ENCODE results near the gene NRIP2.

NRIP2 gene

DNA sequence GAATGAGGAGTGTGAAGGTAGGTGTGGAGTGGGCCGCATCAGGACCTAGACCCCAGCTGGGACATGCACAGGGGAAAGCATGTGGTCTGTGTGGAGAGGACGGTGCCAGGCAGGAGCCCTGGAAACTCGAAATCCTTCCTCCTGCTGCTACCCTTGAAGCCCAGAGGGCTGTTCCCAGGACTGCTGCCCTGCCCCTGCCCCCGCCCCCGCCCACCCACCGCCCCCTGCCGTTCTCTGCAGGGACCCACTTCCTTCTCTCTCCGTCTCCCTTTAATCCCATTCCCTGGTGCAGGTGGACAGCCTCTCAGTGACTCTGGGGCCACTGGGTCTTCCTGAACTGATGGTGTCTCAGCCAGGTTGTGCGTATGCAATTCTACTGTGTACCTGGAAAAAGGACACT is 14.4 kb downstream of the NRIP2 start:
- no peak for TF ChIP-seq EZH2phosphoT487 (conservative IDR thresholded peaks at IDR 0.05; ENCODE audit: low read length)
- TF ChIP-seq, protein P1, sequence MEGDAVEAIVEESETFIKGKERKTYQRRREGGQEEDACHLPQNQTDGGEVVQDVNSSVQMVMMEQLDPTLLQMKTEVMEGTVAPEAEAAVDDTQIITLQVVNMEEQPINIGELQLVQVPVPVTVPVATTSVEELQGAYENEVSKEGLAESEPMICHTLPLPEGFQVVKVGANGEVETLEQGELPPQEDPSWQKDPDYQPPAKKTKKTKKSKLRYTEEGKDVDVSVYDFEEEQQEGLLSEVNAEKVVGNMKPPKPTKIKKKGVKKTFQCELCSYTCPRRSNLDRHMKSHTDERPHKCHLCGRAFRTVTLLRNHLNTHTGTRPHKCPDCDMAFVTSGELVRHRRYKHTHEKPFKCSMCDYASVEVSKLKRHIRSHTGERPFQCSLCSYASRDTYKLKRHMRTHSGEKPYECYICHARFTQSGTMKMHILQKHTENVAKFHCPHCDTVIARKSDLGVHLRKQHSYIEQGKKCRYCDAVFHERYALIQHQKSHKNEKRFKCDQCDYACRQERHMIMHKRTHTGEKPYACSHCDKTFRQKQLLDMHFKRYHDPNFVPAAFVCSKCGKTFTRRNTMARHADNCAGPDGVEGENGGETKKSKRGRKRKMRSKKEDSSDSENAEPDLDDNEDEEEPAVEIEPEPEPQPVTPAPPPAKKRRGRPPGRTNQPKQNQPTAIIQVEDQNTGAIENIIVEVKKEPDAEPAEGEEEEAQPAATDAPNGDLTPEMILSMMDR (IDR thresholded peaks at IDR 0.05; ENCODE audit: insufficient read depth, low read length, poor library complexity, severe bottlenecking), result no peak
- Histone ChIP-seq H3K27me3 (ENCODE audit: low read length) (no peaks in the 10 kb centered on the region), H3K9me3 (ENCODE audit: insufficient read depth, low read length) (no peaks in the 10 kb centered on the region), H3K27ac (ENCODE audit: low read depth, low read length) (no peak overlapping the region), H4K20me1 (ENCODE audit: low read depth, low read length) (no peaks in the 10 kb centered on the region), H3K36me3 (ENCODE audit: low read length) (peaks cover 3% of the 10 kb centered on the region; the same call in 1 of the 2 replicates), H3F3A (ENCODE audit: insufficient read depth) (no peaks in the 10 kb centered on the region), H3K4me3 (ENCODE audit: insufficient read depth, low read length, poor library complexity, severe bottlenecking) (no peak overlapping the region), H3K9ac (ENCODE audit: low read length) (no peak overlapping the region), H2AFZ (ENCODE audit: low read depth, low read length, severe bottlenecking) (no peak overlapping the region), H3K9me2 (replicated peaks; ENCODE audit: insufficient read depth, low read length) (no peaks in the 10 kb centered on the region), H3K4me2 (ENCODE audit: low read depth, low read length, poor library complexity, severe bottlenecking) (no peak overlapping the region), H3K79me2 (ENCODE audit: insufficient read depth, low read length) (peaks cover 5% of the 10 kb centered on the region)

DNA sequence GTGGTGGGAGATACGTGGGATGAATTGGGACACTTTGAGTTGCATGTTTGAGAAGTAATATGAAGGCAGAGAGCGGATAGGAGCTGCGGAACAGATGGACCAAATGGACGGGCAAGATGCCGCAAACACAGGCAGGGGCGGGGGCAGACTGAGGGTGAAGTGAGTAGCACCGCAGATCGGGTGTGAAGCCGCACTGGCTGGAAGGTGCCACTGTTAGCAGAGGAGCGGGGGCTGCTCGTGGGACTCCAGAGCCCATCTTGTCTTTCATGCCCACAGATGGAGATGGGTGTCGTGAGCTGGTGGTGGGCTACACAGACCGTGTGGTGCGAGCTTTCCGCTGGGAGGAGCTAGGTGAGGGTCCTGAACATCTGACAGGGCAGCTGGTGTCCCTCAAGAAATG is 15.0 kb downstream of the NRIP2 start:
- Histone ChIP-seq H3K9me3 (ENCODE audit: insufficient read depth, low read length) (no peaks in the 10 kb centered on the region), H3K79me2 (ENCODE audit: insufficient read depth, low read length) (peaks cover 11% of the 10 kb centered on the region), H3F3A (ENCODE audit: insufficient read depth) (no peaks in the 10 kb centered on the region), H3K4me2 (ENCODE audit: low read depth, low read length, poor library complexity, severe bottlenecking) (no peak overlapping the region), H4K20me1 (ENCODE audit: low read depth, low read length) (no peaks in the 10 kb centered on the region), H3K9ac (ENCODE audit: low read length) (no peak overlapping the region), H3K4me3 (ENCODE audit: insufficient read depth, low read length, poor library complexity, severe bottlenecking) (no peak overlapping the region), H3K27ac (ENCODE audit: low read depth, low read length) (no peak overlapping the region), H3K36me3 (ENCODE audit: low read length) (peaks cover 3% of the 10 kb centered on the region; the same call in 1 of the 2 replicates), H2AFZ (ENCODE audit: low read depth, low read length, severe bottlenecking) (no peak overlapping the region), H3K9me2 (replicated peaks; ENCODE audit: insufficient read depth, low read length) (no peaks in the 10 kb centered on the region), H3K27me3 (ENCODE audit: low read length) (no peaks in the 10 kb centered on the region)
- TF ChIP-seq, protein P1 (IDR thresholded peaks at IDR 0.05; ENCODE audit: insufficient read depth, low read length, poor library complexity, severe bottlenecking), result no peak
- TF ChIP-seq EZH2phosphoT487 (conservative IDR thresholded peaks at IDR 0.05; ENCODE audit: low read length), result no peak

DNA sequence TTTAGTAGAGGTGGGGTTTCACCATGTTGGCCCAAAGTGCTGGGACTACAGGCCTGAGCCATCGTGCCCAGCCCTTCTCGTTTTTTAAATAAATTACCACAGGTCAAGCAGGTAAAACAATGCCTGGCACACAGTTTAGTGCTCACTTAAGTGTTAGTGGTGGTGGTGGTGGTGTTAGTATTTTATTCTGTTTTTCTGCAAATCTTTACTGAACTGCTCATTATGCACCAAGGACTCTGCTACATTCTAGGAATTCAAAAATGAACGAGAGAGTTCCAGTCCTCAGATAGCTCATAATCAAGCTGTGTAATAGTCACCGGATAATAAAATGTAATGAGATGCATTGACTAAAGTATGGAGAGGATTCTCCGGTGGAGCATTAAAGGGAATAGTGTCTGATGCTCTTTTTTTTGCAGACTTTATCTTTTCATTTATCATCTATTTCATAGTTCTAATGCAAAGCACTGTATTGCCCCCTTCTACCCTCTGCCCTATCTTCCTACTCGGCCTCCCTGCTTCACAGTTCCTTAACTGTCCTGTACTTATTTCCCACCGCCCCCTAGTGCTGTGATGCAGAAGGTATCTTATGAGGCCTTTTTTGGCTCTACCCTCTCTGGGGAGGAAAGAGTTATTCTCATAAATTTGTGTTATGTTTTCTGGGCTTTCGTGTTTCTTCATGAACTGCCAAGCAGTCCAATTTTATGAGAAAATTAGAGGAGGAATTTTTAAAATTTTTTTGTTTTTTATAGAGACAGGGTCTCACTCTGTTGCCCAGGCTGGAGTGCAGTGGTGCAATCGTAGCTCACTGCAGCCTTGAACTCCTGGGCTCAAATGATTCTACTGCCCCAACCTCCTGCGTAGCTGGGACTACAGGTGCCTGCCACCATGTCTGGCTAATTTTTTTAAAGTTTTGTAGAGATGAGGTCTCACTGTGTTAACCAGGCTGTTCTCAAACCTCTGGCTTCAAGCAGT is 21.3 kb downstream of the NRIP2 start:
- Histone ChIP-seq H3K9me2 (replicated peaks; ENCODE audit: insufficient read depth, low read length) (no peaks in the 10 kb centered on the region), H3K36me3 (ENCODE audit: low read length) (peaks cover 3% of the 10 kb centered on the region; the same call in 1 of the 2 replicates), H3K9me3 (ENCODE audit: insufficient read depth, low read length) (no peaks in the 10 kb centered on the region), H3K4me2 (ENCODE audit: low read depth, low read length, poor library complexity, severe bottlenecking) (peak overlapping the region; percentile 94), H4K20me1 (ENCODE audit: low read depth, low read length) (no peaks in the 10 kb centered on the region), H3K9ac (ENCODE audit: low read length) (peak overlapping the region; percentile 87), H3K27me3 (ENCODE audit: low read length) (no peaks in the 10 kb centered on the region), H2AFZ (ENCODE audit: low read depth, low read length, severe bottlenecking) (peak overlapping the region; percentile 97), H3K4me3 (ENCODE audit: insufficient read depth, low read length, poor library complexity, severe bottlenecking) (peak overlapping the region; percentile 74), H3K79me2 (ENCODE audit: insufficient read depth, low read length) (peaks cover 30% of the 10 kb centered on the region), H3F3A (ENCODE audit: insufficient read depth) (peaks cover 6% of the 10 kb centered on the region), H3K27ac (ENCODE audit: low read depth, low read length) (peak overlapping the region; percentile 77)
- TF ChIP-seq, protein P1 (IDR thresholded peaks at IDR 0.05; ENCODE audit: insufficient read depth, low read length, poor library complexity, severe bottlenecking), result peak; percentile 57
- TF ChIP-seq EZH2phosphoT487 (conservative IDR thresholded peaks at IDR 0.05; ENCODE audit: low read length), result no peak
